H1 (cell line): ENCODE results near the gene HFE. TPM values are rescaled to one million over a fixed set of nuclear protein-coding genes. Genes with fewer than 3 reads are reported as not detected.
A peak's percentile ranks its signal among the peaks of the same experiment; 100 is the strongest.

Source experiments
- ATF2 ChIP-seq: IDR thresholded peaks from 2 replicates; pipeline ENCODE4 v1.6.1; 2012; ENCODE audit warnings: low read length, inconsistent platforms
- E2F6 ChIP-seq: IDR thresholded peaks from 2 replicates; pipeline ENCODE4 v1.6.1; 2012; ENCODE audit warnings: inconsistent platforms
- HDAC2 ChIP-seq, 2 experiments: fragments of 300-600 bp in 1 of 2; sonication (generic) in 1 of 2; IDR thresholded peaks; 2 replicates each; pipeline ENCODE4 v1.6.1; 2011 to 2012; ENCODE audit warnings: low read depth in 2 of 2, low read length in 2 of 2, mild to moderate bottlenecking in 2 of 2, moderate library complexity in 2 of 2, borderline replicate concordance in 1 of 2, inconsistent platforms in 1 of 2
- POLR2AphosphoS5 ChIP-seq: IDR thresholded peaks from 2 replicates; pipeline ENCODE4 v1.6.1; 2011; ENCODE audit warnings: low read depth, low read length
- TBP ChIP-seq: IDR thresholded peaks from 2 replicates; pipeline ENCODE4 v1.6.1; 2011; ENCODE audit warnings: low read depth, low read length, improper control_type of control experiment
- polyA plus RNA-seq, 7 experiments: library from polyadenylated mRNA; depleted of rRNA in 3 of 7; stranded (reverse) in 5 of 7; unstranded in 2 of 7; fragments of >200 nt in 5 of 7; fragments of 200-250 nt in 2 of 7; gene quantifications; 1 replicate in 5 of 7; 2 replicates in 1 of 7; 4 replicates in 1 of 7; pipeline versions ENCODE4 v1.2.1 to v1.2.3, GENCODE V29; 2011 to 2013; ENCODE audit warnings: missing spikeins in 2 of 7, mixed read lengths in 2 of 7
- total RNA-seq: library from RNA; stranded (reverse); fragmentation: NEBNext Ultra II Directional; extraction: Animal tissue kit (Norgen Biotek cat#: 25700); gene quantifications from 2 replicates; pipeline ENCODE4 v1.2.1, GENCODE V29; 2021

HFE gene
- total and polyA plus RNA-seq, 2 of the 8 experiments (the other 6 are each of a cell fraction or from before 2014, with no cell fraction given), result 1.6 to 2.0 TPM

DNA sequence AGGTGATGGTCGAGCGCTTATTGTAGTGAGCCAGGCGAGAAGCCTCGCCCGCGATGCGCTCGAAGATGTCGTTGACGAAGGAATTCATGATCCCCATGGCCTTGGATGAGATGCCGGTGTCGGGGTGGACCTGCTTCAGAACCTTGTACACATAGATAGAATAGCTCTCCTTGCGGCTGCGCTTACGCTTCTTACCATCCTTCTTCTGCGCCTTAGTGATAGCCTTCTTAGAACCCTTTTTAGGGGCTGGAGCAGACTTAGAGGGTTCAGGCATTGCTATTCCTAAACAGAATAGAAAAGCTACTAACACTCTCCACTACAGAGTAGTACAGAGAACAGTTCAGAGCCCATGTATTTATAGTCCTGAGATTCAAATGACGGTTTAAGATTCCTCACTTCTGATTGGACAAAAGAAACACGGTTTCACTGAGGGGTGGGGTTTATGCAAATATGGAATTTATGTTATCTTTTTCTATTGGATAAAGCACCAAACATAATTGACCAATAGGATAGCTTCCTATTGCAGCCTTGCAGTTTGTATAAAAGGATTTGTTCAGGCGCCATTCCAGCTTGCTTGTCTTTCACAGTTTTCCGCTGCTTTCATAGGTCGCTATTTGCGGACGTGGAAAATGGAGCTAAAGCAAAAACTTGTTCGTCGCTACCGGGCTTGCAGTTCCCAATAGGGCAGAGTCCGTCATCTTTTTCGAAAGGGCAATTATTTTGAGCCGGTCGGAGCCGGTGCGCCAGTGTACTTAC is 43.7 kb upstream of the HFE start (continued):
- TF ChIP-seq E2F6, result no peak
- no peak for TF ChIP-seq ATF2
- peak; percentile 83 for TF ChIP-seq TBP
- no peak; the same call in 1 of the 2 replicates for TF ChIP-seq POLR2AphosphoS5
- TF ChIP-seq HDAC2 (IDR thresholded peaks at IDR 0.05; ENCODE audit: borderline replicate concordance in 1 of 2, low read depth in 2 of 2, low read length in 2 of 2), result no peak
